K562 (cell line): ENCODE results near the gene SLC12A3. TPM values are rescaled to one million over a fixed set of nuclear protein-coding genes. Genes with fewer than 3 reads are reported as not detected.

ENCODE experiments used
- ATAC-seq: fragments of 200-7000 bp; cut with Tn5 transposase; 3 replicates; pipeline ENCODE4 v1.9.1; 2020; ENCODE audit warnings: moderate library complexity
- BruUV-seq: library from RNA; stranded (reverse); fragments of 400-500 nt; replicated peaks from 2 replicates; lab custom pipeline; 2021; lab: Mats Ljungman, UMichigan
- CTCF ChIA-PET: fragments of 300-600 bp; formaldehyde crosslinking; extraction: SDS; loops from one replicate; lab custom pipeline; 2021; ENCODE audit warnings: low intra/inter-chr PET ratio; lab: Yijun Ruan, JAX
- POLR2A ChIA-PET: fragments of 300-600, 350-650 bp; sonication (Branson Sonifier 250); formaldehyde crosslinking; extraction: SDS; loops from one replicate; lab custom pipeline; 2021; ENCODE audit warnings: antibody characterized with exemption, inconsistent platforms; lab: Yijun Ruan, JAX
- DNase-seq, 4 experiments: peaks; one replicate each; pipeline versions ENCODE4 v3.0.0 to v3.0.0-alpha.2; 2011 to 2018; ENCODE audit warnings: low spot score in 3 of 4, mixed read lengths in 3 of 4; ENCODE audit errors: extremely low read depth in 1 of 4
- FAIRE-seq: peaks from 2 replicates; lab custom pipeline; 2011; peaks lifted over from hg19 to GRCh38; lab: Jason Lieb, UNC
- H2AFZ ChIP-seq: 2 replicates; pipeline ENCODE4 v1.6.0; 2011; ENCODE audit warnings: low read depth, low read length, control low read depth, inconsistent platforms
- H3K27ac ChIP-seq: fragments of 200-600 bp; 3 replicates; pipeline ENCODE4 v1.8.0; 2011; ENCODE audit warnings: low read depth, mild to moderate bottlenecking, control low read depth, inconsistent platforms, low read length, moderate library complexity, mixed read lengths; ENCODE audit errors: extremely low read depth
- H3K27me3 ChIP-seq, 2 experiments: fragments of 300-600 bp in 1 of 2; 2 replicates in 1 of 2; 3 replicates in 1 of 2; pipeline versions ENCODE4 v1.6.0 to v1.8.0; 2011; ENCODE audit warnings: inconsistent platforms in 2 of 2, low read length in 2 of 2, mild to moderate bottlenecking in 1 of 2, mixed read lengths in 1 of 2, moderate library complexity in 1 of 2; ENCODE audit not compliant: control insufficient read depth in 2 of 2, insufficient read depth in 2 of 2
- H3K36me3 ChIP-seq: fragments of 300-600 bp; 3 replicates; pipeline ENCODE4 v1.8.0; 2011; ENCODE audit warnings: mild to moderate bottlenecking, low read length, inconsistent platforms; ENCODE audit not compliant: control insufficient read depth, insufficient read depth
- H3K4me1 ChIP-seq, 2 experiments: fragments of 200-600 bp in 1 of 2; replicated peaks in 1 of 2; 2 replicates in 1 of 2; 3 replicates in 1 of 2; pipeline versions ENCODE4 v1.5.1 to v1.8.0; 2011; ENCODE audit warnings: inconsistent platforms in 2 of 2, low read length in 2 of 2, mild to moderate bottlenecking in 1 of 2, mixed read lengths in 1 of 2, moderate library complexity in 1 of 2; ENCODE audit not compliant: control insufficient read depth in 2 of 2, insufficient read depth in 2 of 2
- H3K4me2 ChIP-seq: 2 replicates; pipeline ENCODE4 v1.6.1; 2011; ENCODE audit warnings: low read length, control low read depth, inconsistent platforms, mixed read lengths; ENCODE audit not compliant: insufficient read depth
- H3K4me3 ChIP-seq: fragments of 200-600 bp; sonication (generic), shearing (Covaris generic); 2 replicates; pipeline ENCODE4 v1.5.1; 2016; ENCODE audit warnings: control low read depth, inconsistent platforms
- H3K79me2 ChIP-seq: fragments of 200-600 bp; 3 replicates; pipeline ENCODE4 v1.8.0; 2011; ENCODE audit warnings: low read length, inconsistent platforms; ENCODE audit not compliant: control insufficient read depth, insufficient read depth
- H3K9ac ChIP-seq, 2 experiments: 2 replicates each; pipeline versions ENCODE4 v1.6.0 to v1.6.1; 2011; ENCODE audit warnings: low read depth in 2 of 2, low read length in 2 of 2, control low read depth in 1 of 2, inconsistent platforms in 1 of 2, mild to moderate bottlenecking in 1 of 2, mixed read lengths in 1 of 2; ENCODE audit not compliant: insufficient read depth in 1 of 2
- H3K9me1 ChIP-seq: one replicate; pipeline ENCODE4 v1.6.0; 2011; ENCODE audit warnings: inconsistent platforms, mild to moderate bottlenecking, low read length, moderate library complexity; ENCODE audit not compliant: control insufficient read depth, insufficient read depth
- H3K9me3 ChIP-seq: replicated peaks from 2 replicates; pipeline ENCODE4 v1.5.1; 2011; ENCODE audit warnings: low read depth, low read length, inconsistent platforms; ENCODE audit not compliant: control insufficient read depth, insufficient read depth
- H4K20me1 ChIP-seq: replicated peaks from 2 replicates; pipeline ENCODE4 v1.6.1; 2011; ENCODE audit warnings: low read length, inconsistent platforms, mixed read lengths; ENCODE audit not compliant: control insufficient read depth, insufficient read depth
- ARID2 ChIP-seq: fragments of 450-650 bp; IDR thresholded peaks from 2 replicates; pipeline ENCODE4 v1.6.1; 2017; ENCODE audit warnings: antibody characterized with exemption, mild to moderate bottlenecking
- ARID3B ChIP-seq: fragments of 250-450 bp; sonication (Bioruptor Pico); IDR thresholded peaks from 2 replicates; pipeline ENCODE4 v1.4.0; 2020; ENCODE audit warnings: borderline replicate concordance
- CBX1 ChIP-seq: sonication (generic); IDR thresholded peaks from 2 replicates; pipeline ENCODE4 v1.6.1; 2016; ENCODE audit warnings: antibody characterized with exemption, low read depth, mild to moderate bottlenecking
- ILF3 ChIP-seq: fragments of 450-650 bp; IDR thresholded peaks from 2 replicates; pipeline ENCODE4 v1.6.1; 2018; ENCODE audit warnings: antibody characterized with exemption, mild to moderate bottlenecking, moderate library complexity, borderline replicate concordance
- MBD2 ChIP-seq: sonication (generic); IDR thresholded peaks from 2 replicates; pipeline ENCODE4 v1.6.1; 2016; ENCODE audit warnings: low read depth, borderline replicate concordance
- MCM2 ChIP-seq: fragments of 450-650 bp; IDR thresholded peaks from 2 replicates; pipeline ENCODE4 v1.6.1; 2017; ENCODE audit warnings: low read depth, mild to moderate bottlenecking
- MECOM ChIP-seq: fragments of 250-450 bp; sonication (Bioruptor Pico); IDR thresholded peaks from 2 replicates; pipeline ENCODE4 v1.8.0; 2022; ENCODE audit warnings: inconsistent platforms
- PML ChIP-seq: IDR thresholded peaks from 2 replicates; pipeline ENCODE4 v1.6.1; 2012; ENCODE audit warnings: low read length, inconsistent platforms
- POLR2AphosphoS2 ChIP-seq: IDR thresholded peaks from 2 replicates; pipeline ENCODE4 v1.6.1; 2012; ENCODE audit warnings: low read length, improper control_type of control experiment
- POLR2B ChIP-seq: fragments of 450-650 bp; IDR thresholded peaks from 2 replicates; pipeline ENCODE4 v1.6.1; 2018; ENCODE audit warnings: low read depth; ENCODE audit not compliant: partially characterized antibody
- SREBF1 ChIP-seq: fragments of 150-350 bp; IDR thresholded peaks from 2 replicates; pipeline ENCODE4 v1.6.1; 2014; ENCODE audit warnings: antibody characterized with exemption, low read depth, low read length, borderline replicate concordance
- TSHZ1 ChIP-seq: fragments of 250-450 bp; sonication (Bioruptor Pico); IDR thresholded peaks from 2 replicates; pipeline ENCODE4 v1.4.0; 2020; ENCODE audit warnings: mild to moderate bottlenecking, moderate library complexity
- ZNF124 ChIP-seq: sonication (generic); formaldehyde crosslinking; IDR thresholded peaks from 2 replicates; pipeline ENCODE4 v1.8.1; 2022; ENCODE audit warnings: missing genetic modification reagents
- ZNF586 ChIP-seq: fragments of 450-650 bp; formaldehyde crosslinking; conservative IDR thresholded peaks from 2 replicates; pipeline ENCODE4 v1.4.0; 2020; ENCODE audit warnings: mild to moderate bottlenecking, moderate library complexity
- WGBS: fragments of 100-300 bp; shearing (Covaris generic); methylation state at CpG from one replicate; pipeline ENCODE4 v1.1.6; 2016; ENCODE audit warnings: low coverage, mixed read lengths; ENCODE audit not compliant: insufficient coverage; ENCODE audit errors: missing lambda C conversion rate; 5-methylcytosine and 5-hydroxymethylcytosine counted together
- in situ Hi-C: fragments of 300-500 bp; cut with MboI; formaldehyde crosslinking; loops from 4 replicates; pipeline ENCODE4 v1.15.0; 2018; ENCODE audit warnings: inconsistent platforms, mixed read lengths
- intact Hi-C: fragments of 100-400 bp; cut with micrococcal nuclease; formaldehyde crosslinking; loops from 2 replicates; pipeline ENCODE4 v1.14.2; 2022
- polyA plus RNA-seq, 8 experiments: library from polyadenylated mRNA; depleted of rRNA in 4 of 8; stranded (reverse) in 5 of 8; unstranded in 3 of 8; fragments of >200 nt; fragmentation: Nextera tagmentation in 2 of 8; fragmentation: Illumina TruSeq in 1 of 8; extraction: Ambion mirVana in 2 of 8; extraction: Trizol in 1 of 8; gene quantifications; 2 replicates each; pipeline versions ENCODE4 v1.2.1 to v1.2.3, GENCODE V29; 2011 to 2014; ENCODE audit warnings: inconsistent platforms in 1 of 8, missing spikeins in 1 of 8
- total RNA-seq, 7 experiments: library from RNA; depleted of rRNA in 6 of 7; stranded (reverse); fragments of >200 nt in 6 of 7; fragmentation: Illumina TruSeq in 2 of 7; extraction: Trizol in 2 of 7; gene quantifications; 2 replicates each; pipeline versions ENCODE4 v1.2.1 to v1.2.3, GENCODE V29; 2011 to 2021; ENCODE audit warnings: low replicate concordance in 1 of 7
- TF ChIP-seq, protein P1 (sequence below): fragments of 450-650 bp; formaldehyde crosslinking; IDR thresholded peaks from 2 replicates; pipeline ENCODE4 v1.4.0; 2022; ENCODE audit warnings: missing genetic modification characterization
- TF ChIP-seq, protein P2 (sequence below): fragments of 450-650 bp; formaldehyde crosslinking; conservative IDR thresholded peaks from 2 replicates; pipeline ENCODE4 v1.4.0; 2022; ENCODE audit warnings: mild to moderate bottlenecking, missing genetic modification characterization

Gene SLC12A3
- total and polyA plus RNA-seq, 9 of the 15 experiments (the other 6 are each of a cell fraction or from before 2014, with no cell fraction given): not detected

DNA sequence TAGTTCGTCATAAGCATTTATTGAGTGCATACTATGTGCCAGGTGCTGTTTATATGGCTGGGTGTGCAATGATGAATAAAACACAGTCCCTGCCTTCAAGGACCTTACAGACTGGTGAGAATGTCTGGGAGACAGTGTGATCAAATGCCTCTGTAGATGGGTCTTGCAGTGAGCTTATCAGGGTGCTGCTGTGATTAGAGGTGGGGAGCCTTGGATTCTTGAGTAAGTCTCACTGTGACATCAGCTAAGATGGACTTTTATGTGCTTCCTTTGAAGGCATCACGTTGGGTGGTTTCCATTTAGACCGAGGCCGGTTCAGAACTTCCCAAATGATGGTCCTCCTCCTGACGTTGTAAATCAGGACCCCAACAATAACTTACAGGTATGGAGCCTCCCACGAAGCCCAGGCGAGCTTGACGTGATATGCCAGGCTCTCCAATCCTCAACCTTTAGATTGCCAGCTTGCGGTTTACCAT is 76.9 kb downstream of the SLC12A3 start:
- intact Hi-C loops: no loop called here
- H4K20me1 ChIP-seq: peaks cover 6% of the 10 kb centered on the region; the same call in 1 of the 2 replicates
- H3K9ac ChIP-seq: no peak overlapping the region
- H3K4me2 ChIP-seq: no peak overlapping the region
- POLR2A ChIA-PET: interaction anchor here (0.6 to 8.4 kb wide), 12 partner anchors 8 to 177 kb away, joined by 3 to 102 read pairs (median 3); partner anchors contain the start of genes CETP and HERPUD1
- H2AFZ ChIP-seq: no peak overlapping the region
- CTCF ChIA-PET: no interaction called here
- no peak overlapping the region for H3K4me3 ChIP-seq
- in situ Hi-C loops: no loop called here
- WGBS: 70% methylated on average over 9 of the region's 9 CpGs
- FAIRE-seq (no peak), DNase-seq (no peak), ATAC-seq (peak; percentile 2; the same call in 2 of the 3 replicates)
- peaks cover 82% of the 10 kb centered on the region for H3K36me3 ChIP-seq
- H3K79me2 ChIP-seq: no peaks in the 10 kb centered on the region
- no TSS peak for BruUV-seq
- no peaks in the 10 kb centered on the region for H3K9me1 ChIP-seq
- H3K4me1 ChIP-seq: no peaks in the 10 kb centered on the region
- no peak overlapping the region for H3K27ac ChIP-seq
- H3K27me3 ChIP-seq: no peaks in the 10 kb centered on the region
- no peaks in the 10 kb centered on the region for H3K9me3 ChIP-seq
- no peak for TF ChIP-seq MCM2
- no peak for TF ChIP-seq ARID3B (CRISPR knock-in tag)
- no peak for TF ChIP-seq MBD2
- TF ChIP-seq MECOM (CRISPR knock-in tag): no peak
- TF ChIP-seq PML: peak; percentile 65; the same call in 1 of the 2 replicates
- TF ChIP-seq, protein P1, sequence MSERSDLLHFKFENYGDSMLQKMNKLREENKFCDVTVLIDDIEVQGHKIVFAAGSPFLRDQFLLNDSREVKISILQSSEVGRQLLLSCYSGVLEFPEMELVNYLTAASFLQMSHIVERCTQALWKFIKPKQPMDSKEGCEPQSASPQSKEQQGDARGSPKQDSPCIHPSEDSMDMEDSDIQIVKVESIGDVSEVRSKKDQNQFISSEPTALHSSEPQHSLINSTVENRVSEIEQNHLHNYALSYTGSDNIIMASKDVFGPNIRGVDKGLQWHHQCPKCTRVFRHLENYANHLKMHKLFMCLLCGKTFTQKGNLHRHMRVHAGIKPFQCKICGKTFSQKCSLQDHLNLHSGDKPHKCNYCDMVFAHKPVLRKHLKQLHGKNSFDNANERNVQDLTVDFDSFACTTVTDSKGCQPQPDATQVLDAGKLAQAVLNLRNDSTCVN (CRISPR knock-in tag): 0 out of 2 replicates have a peak, but pooled peaks have one; percentile 39
- TF ChIP-seq ARID2: no peak
- TF ChIP-seq POLR2AphosphoS2: 0 out of 2 replicates have a peak, but pooled peaks have one; percentile 63
- no peak for TF ChIP-seq SREBF1
- TF ChIP-seq, protein P2, sequence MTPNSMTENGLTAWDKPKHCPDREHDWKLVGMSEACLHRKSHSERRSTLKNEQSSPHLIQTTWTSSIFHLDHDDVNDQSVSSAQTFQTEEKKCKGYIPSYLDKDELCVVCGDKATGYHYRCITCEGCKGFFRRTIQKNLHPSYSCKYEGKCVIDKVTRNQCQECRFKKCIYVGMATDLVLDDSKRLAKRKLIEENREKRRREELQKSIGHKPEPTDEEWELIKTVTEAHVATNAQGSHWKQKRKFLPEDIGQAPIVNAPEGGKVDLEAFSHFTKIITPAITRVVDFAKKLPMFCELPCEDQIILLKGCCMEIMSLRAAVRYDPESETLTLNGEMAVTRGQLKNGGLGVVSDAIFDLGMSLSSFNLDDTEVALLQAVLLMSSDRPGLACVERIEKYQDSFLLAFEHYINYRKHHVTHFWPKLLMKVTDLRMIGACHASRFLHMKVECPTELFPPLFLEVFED (CRISPR knock-in tag): peak; percentile 76; the same call in 1 of the 2 replicates
- no peak for TF ChIP-seq CBX1
- TF ChIP-seq POLR2B: peak; percentile 64
- TF ChIP-seq ZNF586 (CRISPR knock-in tag): no peak
- TF ChIP-seq ZNF124: no peak
- peak; percentile 81; the same call in 1 of the 2 replicates for TF ChIP-seq ILF3
- TF ChIP-seq TSHZ1: no peak
